Upper lobe of left lung (tissue), 4 donors: ENCODE data around the gene TLE2.
"Not testable (repeated sequence)": the region's sequence is repeated elsewhere in the genome, so short reads cannot be mapped to it uniquely, and the experiment has no call there.

ENCODE experiments used
- CTCF ChIP-seq, 6 experiments: fragments of 450-650 bp in 4 of 6; fragments of 200-600 bp in 2 of 6; sonication (generic) in 2 of 6; IDR thresholded peaks; one replicate each; pipeline ENCODE4 v1.5.1; 2016 to 2019; ENCODE audit warnings: antibody characterized with exemption in 6 of 6
- POLR2AphosphoS5 ChIP-seq, 2 donors: sonication (generic); formaldehyde crosslinking; IDR thresholded peaks; one replicate each; pipeline ENCODE4 v1.5.1; 2017; ENCODE audit warnings: antibody characterized with exemption in 2 of 2

GRCh38 chr19:2963631-2964030 is 65.4 kb downstream of the TLE2 start:
- TF ChIP-seq POLR2AphosphoS5, CTCF (IDR thresholded peaks at IDR 0.05): not testable (repeated sequence)
